Measurements from ENCODE around the gene KRTAP10-4.

DNA sequence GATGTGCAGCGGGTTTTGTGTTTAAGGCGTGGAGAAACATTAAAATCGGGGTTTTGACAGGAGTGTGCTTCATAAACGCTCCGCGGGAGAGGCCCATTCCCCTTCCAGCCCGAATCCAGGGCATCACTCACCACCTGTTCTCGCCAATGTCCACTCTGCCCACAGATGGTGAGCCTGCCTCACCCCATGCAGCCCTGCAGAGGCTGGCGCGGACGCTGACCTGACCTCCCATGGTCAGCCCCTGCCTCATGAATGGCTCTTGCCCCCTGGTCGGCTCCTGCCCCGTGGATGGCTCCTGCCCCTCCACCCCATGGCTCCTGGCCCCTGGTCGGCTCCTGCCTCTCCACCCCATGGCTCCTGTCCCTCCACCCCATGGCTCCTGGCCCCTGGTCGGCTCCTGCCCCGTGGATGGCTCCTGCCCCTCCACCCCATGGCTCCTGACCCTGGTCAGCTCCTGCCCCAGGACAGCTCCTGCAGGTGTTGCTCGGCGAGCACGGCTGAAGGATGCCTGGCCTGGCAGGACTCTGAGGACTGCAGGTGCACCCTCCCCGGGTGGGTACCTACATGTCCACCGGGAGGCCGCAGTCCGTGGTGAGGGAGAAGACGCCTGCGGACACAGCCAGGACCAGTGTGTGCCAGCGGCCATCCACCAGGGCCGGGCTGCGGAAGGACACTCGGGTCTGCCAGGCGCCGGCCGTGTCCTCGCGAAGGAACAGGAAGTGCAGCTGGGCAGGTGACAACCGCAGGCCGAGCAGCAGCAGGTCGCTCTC lies 40.2 kb upstream of the KRTAP10-4 start:
- TF ChIP-seq, protein P1, sequence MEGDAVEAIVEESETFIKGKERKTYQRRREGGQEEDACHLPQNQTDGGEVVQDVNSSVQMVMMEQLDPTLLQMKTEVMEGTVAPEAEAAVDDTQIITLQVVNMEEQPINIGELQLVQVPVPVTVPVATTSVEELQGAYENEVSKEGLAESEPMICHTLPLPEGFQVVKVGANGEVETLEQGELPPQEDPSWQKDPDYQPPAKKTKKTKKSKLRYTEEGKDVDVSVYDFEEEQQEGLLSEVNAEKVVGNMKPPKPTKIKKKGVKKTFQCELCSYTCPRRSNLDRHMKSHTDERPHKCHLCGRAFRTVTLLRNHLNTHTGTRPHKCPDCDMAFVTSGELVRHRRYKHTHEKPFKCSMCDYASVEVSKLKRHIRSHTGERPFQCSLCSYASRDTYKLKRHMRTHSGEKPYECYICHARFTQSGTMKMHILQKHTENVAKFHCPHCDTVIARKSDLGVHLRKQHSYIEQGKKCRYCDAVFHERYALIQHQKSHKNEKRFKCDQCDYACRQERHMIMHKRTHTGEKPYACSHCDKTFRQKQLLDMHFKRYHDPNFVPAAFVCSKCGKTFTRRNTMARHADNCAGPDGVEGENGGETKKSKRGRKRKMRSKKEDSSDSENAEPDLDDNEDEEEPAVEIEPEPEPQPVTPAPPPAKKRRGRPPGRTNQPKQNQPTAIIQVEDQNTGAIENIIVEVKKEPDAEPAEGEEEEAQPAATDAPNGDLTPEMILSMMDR (IDR thresholded peaks at IDR 0.05), result no peak
- no peak for TF ChIP-seq POLR2A (IDR thresholded peaks at IDR 0.05)
